ENCODE data around the gene MOCOS. TPM values are rescaled to one million over a fixed set of nuclear protein-coding genes. Genes with fewer than 3 reads are reported as not detected.

MOCOS gene
- total and polyA plus RNA-seq, 2 of the 8 experiments (the other 6 are each of a cell fraction or from before 2014, with no cell fraction given) = 4.7 to 5.8 TPM

DNA sequence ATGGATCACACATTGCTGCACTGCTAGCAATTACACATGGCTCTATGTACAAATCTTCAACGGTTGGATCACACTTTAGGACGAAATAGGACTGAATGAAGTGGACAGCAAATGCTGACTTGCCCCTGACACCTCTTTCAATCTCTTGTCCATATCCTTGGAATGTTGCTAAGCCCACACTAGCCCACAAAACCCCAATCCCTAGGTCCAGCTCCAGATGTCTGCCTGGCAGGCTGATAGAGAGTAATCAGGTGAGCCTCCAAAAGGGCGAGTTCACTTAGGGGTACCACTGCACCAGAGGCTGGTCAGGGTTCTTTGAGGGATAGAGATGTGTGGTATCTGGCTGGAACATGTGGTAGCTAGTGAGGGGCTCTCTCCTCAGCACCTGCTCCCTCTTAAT lies 91.7 kb downstream of the MOCOS start:
- H3K36me3 ChIP-seq (ENCODE audit: control insufficient read depth in 2 of 4, insufficient read depth in 4 of 4, low read length in 3 of 4) = no peaks in the 10 kb centered on the region
- H3K4ac ChIP-seq (replicated peaks; ENCODE audit: insufficient read length, low read depth, low read length) = no peak overlapping the region
- H3K27ac ChIP-seq (ENCODE audit: low read depth, low read length) = no peak overlapping the region
- TF ChIP-seq BRCA1 (IDR thresholded peaks at IDR 0.05; ENCODE audit: low read depth, low read length) (no peak), SAP30 (IDR thresholded peaks at IDR 0.05; ENCODE audit: insufficient read depth, insufficient replicate concordance, low read length) (no peak), RNF2 (IDR thresholded peaks at IDR 0.05; ENCODE audit: borderline replicate concordance, low read depth, low read length, missing control alignments, poor library complexity, severe bottlenecking) (no peak), RAD21 (IDR thresholded peaks at IDR 0.05 in 1 of 2, conservative IDR thresholded peaks at IDR 0.05 in 1 of 2; ENCODE audit: low read depth in 2 of 2, low read length in 2 of 2) (no peak), FOSL1 (IDR thresholded peaks at IDR 0.05; ENCODE audit: insufficient read depth, low read depth, low read length) (no peak), GABPA (IDR thresholded peaks at IDR 0.05; ENCODE audit: borderline replicate concordance, insufficient read depth, low read length) (no peak), YY1 (IDR thresholded peaks at IDR 0.05; ENCODE audit: low read depth, low read length) (no peak), POU5F1 (IDR thresholded peaks at IDR 0.05; ENCODE audit: low read depth, low read length) (no peak)
- TF ChIP-seq, protein P1, sequence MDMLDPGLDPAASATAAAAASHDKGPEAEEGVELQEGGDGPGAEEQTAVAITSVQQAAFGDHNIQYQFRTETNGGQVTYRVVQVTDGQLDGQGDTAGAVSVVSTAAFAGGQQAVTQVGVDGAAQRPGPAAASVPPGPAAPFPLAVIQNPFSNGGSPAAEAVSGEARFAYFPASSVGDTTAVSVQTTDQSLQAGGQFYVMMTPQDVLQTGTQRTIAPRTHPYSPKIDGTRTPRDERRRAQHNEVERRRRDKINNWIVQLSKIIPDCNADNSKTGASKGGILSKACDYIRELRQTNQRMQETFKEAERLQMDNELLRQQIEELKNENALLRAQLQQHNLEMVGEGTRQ (IDR thresholded peaks at IDR 0.05; ENCODE audit: low read length) = no peak
- no peaks in the 10 kb centered on the region for H3K4me1 ChIP-seq (replicated peaks in 1 of 4; ENCODE audit: control insufficient read depth in 3 of 4, insufficient read depth in 4 of 4, low read length in 3 of 4)
- WGBS, 2 experiments (ENCODE audit: extremely low coverage in 1 of 2, insufficient coverage in 1 of 2, insufficient read length in 1 of 2, insufficient replicate concordance in 2 of 2, low coverage in 1 of 2, low lambda C conversion rate in 2 of 2, missing lambda C conversion rate in 1 of 2) = 81% methylated on average over 3 of the region's 3 CpGs; no CpG with 5 or more reads in 1 of the 2 experiments
- no peak overlapping the region for H3K9ac ChIP-seq (replicated peaks in 1 of 4; ENCODE audit: extremely low read depth in 1 of 4, low read depth in 3 of 4, low read length in 3 of 4)
- H3K56ac ChIP-seq (replicated peaks; ENCODE audit: insufficient read length, low read depth, low read length) = no peak overlapping the region
- H2BK12ac ChIP-seq (ENCODE audit: low read depth, low read length) = no peak overlapping the region
- H3K4me2 ChIP-seq (ENCODE audit: insufficient read depth in 1 of 2, low read depth in 2 of 2, low read length in 2 of 2) = no peak overlapping the region
- H3K23me2 ChIP-seq (ENCODE audit: low read depth, low read length) = no peaks in the 10 kb centered on the region
- H4K91ac ChIP-seq (replicated peaks; ENCODE audit: insufficient read length, low read length) = no peak overlapping the region
- no peak overlapping the region for H2BK5ac ChIP-seq (ENCODE audit: low read depth, low read length)
- POLR2A ChIA-PET (ENCODE audit: partially characterized antibody) = interaction anchor here (1.2 kb wide), 1 partner anchor 150 kb away, joined by 3 read pairs; the partner anchor contains the start of genes ELP2 and SLC39A6
- CTCF ChIA-PET (ENCODE audit: partially characterized antibody) = interaction anchor here (0.6 to 1.5 kb wide), 5 partner anchors 8 to 183 kb away, joined by 3 to 4 read pairs (median 3); no protein-coding TSS in a partner anchor
- no peak overlapping the region for H2AK5ac ChIP-seq (ENCODE audit: low read depth, low read length)
- H3K23ac ChIP-seq (ENCODE audit: insufficient read length) = no peak overlapping the region
- no peak overlapping the region for H3K18ac ChIP-seq (ENCODE audit: extremely low read depth, low read length)
- no peak overlapping the region for H3K14ac ChIP-seq (ENCODE audit: insufficient read length)
- no peak overlapping the region for H2AFZ ChIP-seq (ENCODE audit: low read length)
- no peaks in the 10 kb centered on the region for H3K79me1 ChIP-seq (ENCODE audit: low read depth, low read length)
- no peak overlapping the region for H2BK15ac ChIP-seq (ENCODE audit: low read length)
- DNase-seq (ENCODE audit: low read depth in 1 of 2, low spot score in 2 of 2) (no peak), FAIRE-seq (no peak)
- no peak overlapping the region for H3K4me3 ChIP-seq (ENCODE audit: extremely low read depth in 1 of 4, insufficient read depth in 2 of 4, low read depth in 3 of 4, low read length in 4 of 4)
- H3K79me2 ChIP-seq (ENCODE audit: control insufficient read depth in 1 of 2, insufficient read depth in 2 of 2, low read length in 2 of 2) = no peaks in the 10 kb centered on the region
- no peaks in the 10 kb centered on the region for H3K27me3 ChIP-seq (replicated peaks in 1 of 4; ENCODE audit: control insufficient read depth in 3 of 4, extremely low read depth in 1 of 4, insufficient read depth in 3 of 4, low read length in 3 of 4)
- no peaks in the 10 kb centered on the region for H3K9me3 ChIP-seq (ENCODE audit: insufficient read depth in 2 of 2, low read depth in 1 of 2, low read length in 1 of 2)
- no peaks in the 10 kb centered on the region for H4K20me1 ChIP-seq (replicated peaks in 1 of 2; ENCODE audit: control insufficient read depth in 1 of 2, insufficient read depth in 2 of 2, low read length in 2 of 2)
- no peak overlapping the region for H4K5ac ChIP-seq (ENCODE audit: insufficient read length, low read depth, low read length)
- no peak overlapping the region for H2BK120ac ChIP-seq (replicated peaks; ENCODE audit: low read depth, low read length)
- no peak overlapping the region for H4K8ac ChIP-seq (ENCODE audit: extremely low read depth, insufficient read depth, low read length)
- H2BK20ac ChIP-seq (ENCODE audit: low read length) = no peak overlapping the region

Data from H1 (cell line).